GM12878 (cell line): ENCODE data around the gene HIC1. TPM values are rescaled to one million over a fixed set of nuclear protein-coding genes. Genes with fewer than 3 reads are reported as not detected.

Source experiments
- ATAC-seq: fragments of 200-7000 bp; cut with Tn5 transposase; 3 replicates; pipeline ENCODE4 v1.9.1; 2020; ENCODE audit warnings: mild to moderate bottlenecking, moderate library complexity
- BruUV-seq: library from RNA; stranded (reverse); fragments of 400-500 nt; replicated peaks from 2 replicates; lab custom pipeline; 2021; lab: Mats Ljungman, UMichigan
- CTCF ChIA-PET: fragments of 300-600 bp; sonication (Branson Sonifier 250); formaldehyde crosslinking; extraction: SDS; loops from one replicate; lab custom pipeline; 2021; ENCODE audit warnings: inconsistent platforms; lab: Yijun Ruan, JAX
- POLR2A ChIA-PET: fragments of 350-600 bp; formaldehyde crosslinking; extraction: SDS; loops from one replicate; lab custom pipeline; 2021; ENCODE audit warnings: inconsistent platforms; lab: Charles Lee
- RAD21 ChIA-PET: fragments of 300-600 bp; sonication (Branson Sonifier 250); formaldehyde crosslinking; loops from one replicate; lab custom pipeline; 2023; ENCODE audit warnings: antibody characterized with exemption; ENCODE audit not compliant: unreplicated experiment; lab: Charles Lee
- SMC1A ChIA-PET: fragments of 300-600 bp; sonication (Branson Sonifier 250); formaldehyde crosslinking; loops from one replicate; lab custom pipeline; 2023; ENCODE audit not compliant: unreplicated experiment, uncharacterized antibody; lab: Charles Lee
- DNase-seq: peaks from one replicate; pipeline ENCODE4 v3.0.0-alpha.2; 2011; ENCODE audit warnings: low read depth, low spot score
- FAIRE-seq: peaks from 3 replicates; lab custom pipeline; 2011; peaks lifted over from hg19 to GRCh38; lab: Jason Lieb, UNC
- H2AFZ ChIP-seq: 2 replicates; pipeline ENCODE4 v1.6.0; 2011; ENCODE audit warnings: low read depth, low read length, control low read depth; ENCODE audit not compliant: control insufficient read depth
- H3K27ac ChIP-seq: 2 replicates; pipeline ENCODE4 v1.5.1; 2011; ENCODE audit warnings: control low read depth; ENCODE audit not compliant: control insufficient read depth, insufficient read depth
- H3K27me3 ChIP-seq, 2 experiments: replicated peaks in 1 of 2; 2 replicates each; pipeline versions ENCODE4 v1.6.0 to v1.6.1; 2011; ENCODE audit warnings: low read length in 1 of 2; ENCODE audit not compliant: control insufficient read depth in 2 of 2, insufficient read depth in 2 of 2
- H3K36me3 ChIP-seq, 2 experiments: 2 replicates each; pipeline ENCODE4 v1.5.1; 2011; ENCODE audit warnings: low read length in 1 of 2; ENCODE audit not compliant: control insufficient read depth in 2 of 2, insufficient read depth in 2 of 2
- H3K4me1 ChIP-seq: 2 replicates; pipeline ENCODE4 v1.6.1; 2011; ENCODE audit warnings: mild to moderate bottlenecking, low read length, moderate library complexity, mixed read lengths; ENCODE audit not compliant: control insufficient read depth, insufficient read depth
- H3K4me2 ChIP-seq: 2 replicates; pipeline ENCODE4 v1.6.0; 2011; ENCODE audit warnings: control low read depth; ENCODE audit not compliant: control insufficient read depth, insufficient read depth
- H3K4me3 ChIP-seq: fragments of 200-600 bp; sonication (generic); 2 replicates; pipeline ENCODE4 v1.5.1; 2016
- H3K79me2 ChIP-seq: 2 replicates; pipeline ENCODE4 v1.6.0; 2011; ENCODE audit warnings: low read length; ENCODE audit not compliant: control insufficient read depth, insufficient read depth
- H3K9ac ChIP-seq: 2 replicates; pipeline ENCODE4 v1.8.0; 2011; ENCODE audit warnings: low read length, control low read depth, mixed read lengths; ENCODE audit not compliant: control insufficient read depth, insufficient read depth
- H3K9me3 ChIP-seq: replicated peaks from 3 replicates; pipeline ENCODE4 v1.5.1; 2011; ENCODE audit warnings: mild to moderate bottlenecking, low read length; ENCODE audit not compliant: control insufficient read depth, insufficient read depth
- H4K20me1 ChIP-seq: 2 replicates; pipeline ENCODE4 v1.6.0; 2011; ENCODE audit not compliant: control insufficient read depth, insufficient read depth
- ATF3 ChIP-seq: IDR thresholded peaks from 2 replicates; pipeline ENCODE4 v1.6.1; 2011; ENCODE audit warnings: low read depth, mild to moderate bottlenecking, low read length, moderate library complexity, borderline replicate concordance; ENCODE audit errors: extremely low read depth
- E2F8 ChIP-seq: fragments of 450-650 bp; IDR thresholded peaks from 2 replicates; pipeline ENCODE4 v1.6.1; 2018; ENCODE audit warnings: mild to moderate bottlenecking, low read depth, moderate library complexity; ENCODE audit not compliant: partially characterized antibody
- GABPA ChIP-seq: IDR thresholded peaks from 2 replicates; pipeline ENCODE4 v1.6.1; 2014; ENCODE audit warnings: antibody characterized with exemption, low read depth, mild to moderate bottlenecking, inconsistent platforms
- HCFC1 ChIP-seq: fragments of 150-350 bp; IDR thresholded peaks from 2 replicates; pipeline ENCODE4 v1.6.1; 2014; ENCODE audit warnings: low read length
- KDM1A ChIP-seq: fragments of 200-600 bp; sonication (generic); IDR thresholded peaks from 2 replicates; pipeline ENCODE4 v1.6.1; 2016; ENCODE audit warnings: borderline replicate concordance
- MTA3 ChIP-seq: IDR thresholded peaks from 2 replicates; pipeline ENCODE4 v1.6.1; 2012; ENCODE audit warnings: low read length, inconsistent platforms, borderline replicate concordance
- NRF1 ChIP-seq: conservative IDR thresholded peaks from 2 replicates; pipeline ENCODE4 v1.6.1; 2011; ENCODE audit warnings: mild to moderate bottlenecking, low read depth, low read length, improper control_type of control experiment
- PAX8 ChIP-seq: fragments of 450-650 bp; IDR thresholded peaks from 2 replicates; pipeline ENCODE4 v1.6.1; 2017; ENCODE audit warnings: mild to moderate bottlenecking, moderate library complexity
- RB1 ChIP-seq: fragments of 450-650 bp; formaldehyde crosslinking; IDR thresholded peaks from 2 replicates; pipeline ENCODE4 v1.6.1; 2017; ENCODE audit warnings: mild to moderate bottlenecking, borderline replicate concordance
- RCOR1 ChIP-seq: conservative IDR thresholded peaks from 2 replicates; pipeline ENCODE4 v1.6.1; 2012; ENCODE audit warnings: low read depth, low read length, improper control_type of control experiment
- REST ChIP-seq: IDR thresholded peaks from 2 replicates; pipeline ENCODE4 v1.6.1; 2012; ENCODE audit warnings: mild to moderate bottlenecking, low read depth, low read length
- SPI1 ChIP-seq: IDR thresholded peaks from 2 replicates; pipeline ENCODE4 v1.6.1; 2011; ENCODE audit warnings: low read depth, mild to moderate bottlenecking, low read length, moderate library complexity, borderline replicate concordance; ENCODE audit not compliant: insufficient read depth
- ZSCAN29 ChIP-seq: fragments of 450-650 bp; IDR thresholded peaks from 2 replicates; pipeline ENCODE4 v1.6.1; 2017; ENCODE audit warnings: mild to moderate bottlenecking, moderate library complexity
- WGBS: methylation state at CpG from one replicate; pipeline ENCODE4 v1.1.6; 2016; ENCODE audit warnings: low lambda C conversion rate; ENCODE audit not compliant: insufficient replicate concordance, insufficient coverage; ENCODE audit errors: missing lambda C conversion rate; 5-methylcytosine and 5-hydroxymethylcytosine counted together
- in situ Hi-C: fragments of 300-500 bp; cut with MboI; formaldehyde crosslinking; loops from 9 replicates; pipeline ENCODE4 v1.14.3; 2018; ENCODE audit warnings: mixed read lengths
- intact Hi-C: fragments of 100-400 bp; cut with micrococcal nuclease; formaldehyde crosslinking; loops from one replicate; pipeline ENCODE4 v1.14.2; 2022; ENCODE audit not compliant: unreplicated experiment
- polyA plus RNA-seq, 11 experiments: library from polyadenylated mRNA; depleted of rRNA in 4 of 11; unstranded in 6 of 11; stranded (reverse) in 5 of 11; fragments of >200 nt; fragmentation: Nextera tagmentation in 4 of 11; fragmentation: Illumina TruSeq in 1 of 11; extraction: Ambion mirVana in 4 of 11; extraction: Trizol in 1 of 11; gene quantifications; 1 replicate in 1 of 11; 2 replicates in 10 of 11; pipeline versions ENCODE4 v1.2.1 to v1.2.3, GENCODE V29; 2011 to 2016; ENCODE audit warnings: inconsistent platforms in 2 of 11, missing spikeins in 2 of 11, low read depth in 1 of 11
- total RNA-seq, 4 experiments: library from RNA; depleted of rRNA in 3 of 4; stranded (reverse); fragments of >200 nt in 3 of 4; fragmentation: Illumina TruSeq in 1 of 4; extraction: Trizol in 1 of 4; gene quantifications; 2 replicates each; pipeline versions ENCODE4 v1.2.1 to v1.2.3, GENCODE V29; 2013 to 2021
- TF ChIP-seq, protein P1 (sequence below): fragments of 150-350 bp; IDR thresholded peaks from 2 replicates; pipeline ENCODE4 v1.6.1; 2014; ENCODE audit warnings: mild to moderate bottlenecking, low read depth, low read length

Gene HIC1
- total and polyA plus RNA-seq, 10 of the 15 experiments (the other 5 are each of a cell fraction or from before 2014, with no cell fraction given) = 0.11 to 61.1 (median 4.9) TPM

- TF ChIP-seq, protein P1, sequence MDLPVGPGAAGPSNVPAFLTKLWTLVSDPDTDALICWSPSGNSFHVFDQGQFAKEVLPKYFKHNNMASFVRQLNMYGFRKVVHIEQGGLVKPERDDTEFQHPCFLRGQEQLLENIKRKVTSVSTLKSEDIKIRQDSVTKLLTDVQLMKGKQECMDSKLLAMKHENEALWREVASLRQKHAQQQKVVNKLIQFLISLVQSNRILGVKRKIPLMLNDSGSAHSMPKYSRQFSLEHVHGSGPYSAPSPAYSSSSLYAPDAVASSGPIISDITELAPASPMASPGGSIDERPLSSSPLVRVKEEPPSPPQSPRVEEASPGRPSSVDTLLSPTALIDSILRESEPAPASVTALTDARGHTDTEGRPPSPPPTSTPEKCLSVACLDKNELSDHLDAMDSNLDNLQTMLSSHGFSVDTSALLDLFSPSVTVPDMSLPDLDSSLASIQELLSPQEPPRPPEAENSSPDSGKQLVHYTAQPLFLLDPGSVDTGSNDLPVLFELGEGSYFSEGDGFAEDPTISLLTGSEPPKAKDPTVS = no peak
Measured at GRCh38 chr17:2030779-2031163, 24.1 kb upstream of the HIC1 start (continued).

GRCh38 chr17:2033153-2033552 is 21.8 kb upstream of the HIC1 start:
- H3K9ac ChIP-seq = no peak overlapping the region
- in situ Hi-C loops (no loop called here), intact Hi-C loops (no loop called here)
- H3K4me1 ChIP-seq = peaks cover 11% of the 10 kb centered on the region; the same call in 1 of the 2 replicates
- H2AFZ ChIP-seq = no peak overlapping the region
- H3K4me3 ChIP-seq = no peak overlapping the region
- H3K9me3 ChIP-seq = no peaks in the 10 kb centered on the region
- H3K36me3 ChIP-seq = peaks cover 5 to 7% of the 10 kb centered on the region in 2 experiments; a peak in 3 of 4 replicates
- BruUV-seq = no TSS peak
- ChIA-PET POLR2A (interaction anchor here (0.5 kb wide), 1 partner anchor 67 kb away, joined by 7 read pairs; no protein-coding TSS in a partner anchor), SMC1A (no interaction called here), CTCF (no interaction called here)
- no peak overlapping the region for H3K4me2 ChIP-seq
- DNase-seq (no peak), FAIRE-seq (no peak)
- H3K27me3 ChIP-seq = peaks cover 0 to 2% of the 10 kb centered on the region in 2 experiments; a peak in 2 of 4 replicates
- TF ChIP-seq NRF1 (no peak), REST (no peak), ATF3 (no peak), RB1 (no peak), HCFC1 (no peak), RCOR1 (no peak), GABPA (no peak), SPI1 (no peak), ZSCAN29 (no peak), MTA3 (no peak), PAX8 (no peak), E2F8 (no peak), KDM1A (no peak)
- TF ChIP-seq, all 136 proteins: peak for 0
- no peaks in the 10 kb centered on the region for H4K20me1 ChIP-seq
- RAD21 ChIA-PET = interaction anchor here (1.7 kb wide), 1 partner anchor 21 kb away, joined by 3 read pairs; no protein-coding TSS in a partner anchor
- no peak for ATAC-seq
- peaks cover 10% of the 10 kb centered on the region for H3K79me2 ChIP-seq
- no peak overlapping the region for H3K27ac ChIP-seq
- 88% methylated on average over 7 of the region's 7 CpGs for WGBS
